DND-41 (cell line): Measurements from ENCODE around the gene SRSF3.

Source experiments
- ATAC-seq: fragments of 200-7000 bp; cut with Tn5 transposase; 3 replicates; pipeline ENCODE4 v1.9.1; 2021; ENCODE audit warnings: low read depth; ENCODE audit not compliant: insufficient read depth
- DNase-seq: peaks from one replicate; pipeline ENCODE4 v3.0.0-alpha.2; 2020
- H2AFZ ChIP-seq: 2 replicates; pipeline ENCODE4 v1.6.0; 2012; ENCODE audit warnings: low read depth, low read length
- H3K27ac ChIP-seq: 2 replicates; pipeline ENCODE4 v1.5.1; 2012; ENCODE audit warnings: low read length, inconsistent platforms
- H3K27me3 ChIP-seq: fragments of 200-600 bp; sonication (generic); 2 replicates; pipeline ENCODE4 v1.6.0; 2012; ENCODE audit warnings: low read length, mild to moderate bottlenecking, inconsistent platforms; ENCODE audit not compliant: insufficient read depth, poor library complexity
- H3K36me3 ChIP-seq: 2 replicates; pipeline ENCODE4 v1.5.1; 2012; ENCODE audit warnings: low read length, inconsistent platforms; ENCODE audit not compliant: insufficient read depth
- H3K4me1 ChIP-seq: 2 replicates; pipeline ENCODE4 v1.5.1; 2012; ENCODE audit warnings: mild to moderate bottlenecking, low read length; ENCODE audit not compliant: insufficient read depth
- H3K4me2 ChIP-seq: 2 replicates; pipeline ENCODE4 v1.6.0; 2012; ENCODE audit warnings: mild to moderate bottlenecking, moderate library complexity, low read length, inconsistent platforms; ENCODE audit not compliant: insufficient read depth
- H3K4me3 ChIP-seq, 2 experiments: fragments of 200-600 bp in 1 of 2; shearing (Covaris generic) in 1 of 2; 2 replicates each; pipeline ENCODE4 v1.5.1; 2012 to 2016; ENCODE audit warnings: inconsistent platforms in 2 of 2, low read length in 2 of 2, mild to moderate bottlenecking in 2 of 2, low read depth in 1 of 2, moderate library complexity in 1 of 2
- H3K79me2 ChIP-seq: 2 replicates; pipeline ENCODE4 v1.6.0; 2012; ENCODE audit warnings: low read length, inconsistent platforms; ENCODE audit not compliant: insufficient read depth
- H3K9ac ChIP-seq: 2 replicates; pipeline ENCODE4 v1.6.0; 2012; ENCODE audit warnings: low read depth, mild to moderate bottlenecking, inconsistent platforms, low read length, moderate library complexity
- H3K9me3 ChIP-seq: 2 replicates; pipeline ENCODE4 v1.5.1; 2012; ENCODE audit warnings: low read length, moderate library complexity, mild to moderate bottlenecking, inconsistent platforms; ENCODE audit not compliant: insufficient read depth, severe bottlenecking
- H4K20me1 ChIP-seq: 2 replicates; pipeline ENCODE4 v1.6.0; 2012; ENCODE audit warnings: low read length; ENCODE audit not compliant: insufficient read depth
- CTCF ChIP-seq: IDR thresholded peaks from 2 replicates; pipeline ENCODE4 v1.5.1; 2012; ENCODE audit warnings: borderline replicate concordance, low read length, moderate library complexity, mild to moderate bottlenecking; ENCODE audit not compliant: poor library complexity, severe bottlenecking; ENCODE audit errors: extremely low read depth
- EZH2 ChIP-seq: IDR thresholded peaks from 3 replicates; pipeline ENCODE4 v1.6.1; 2012; ENCODE audit warnings: borderline replicate concordance, low read depth, mild to moderate bottlenecking, moderate library complexity, low read length, inconsistent platforms; ENCODE audit not compliant: severe bottlenecking

SRSF3 gene

DNA sequence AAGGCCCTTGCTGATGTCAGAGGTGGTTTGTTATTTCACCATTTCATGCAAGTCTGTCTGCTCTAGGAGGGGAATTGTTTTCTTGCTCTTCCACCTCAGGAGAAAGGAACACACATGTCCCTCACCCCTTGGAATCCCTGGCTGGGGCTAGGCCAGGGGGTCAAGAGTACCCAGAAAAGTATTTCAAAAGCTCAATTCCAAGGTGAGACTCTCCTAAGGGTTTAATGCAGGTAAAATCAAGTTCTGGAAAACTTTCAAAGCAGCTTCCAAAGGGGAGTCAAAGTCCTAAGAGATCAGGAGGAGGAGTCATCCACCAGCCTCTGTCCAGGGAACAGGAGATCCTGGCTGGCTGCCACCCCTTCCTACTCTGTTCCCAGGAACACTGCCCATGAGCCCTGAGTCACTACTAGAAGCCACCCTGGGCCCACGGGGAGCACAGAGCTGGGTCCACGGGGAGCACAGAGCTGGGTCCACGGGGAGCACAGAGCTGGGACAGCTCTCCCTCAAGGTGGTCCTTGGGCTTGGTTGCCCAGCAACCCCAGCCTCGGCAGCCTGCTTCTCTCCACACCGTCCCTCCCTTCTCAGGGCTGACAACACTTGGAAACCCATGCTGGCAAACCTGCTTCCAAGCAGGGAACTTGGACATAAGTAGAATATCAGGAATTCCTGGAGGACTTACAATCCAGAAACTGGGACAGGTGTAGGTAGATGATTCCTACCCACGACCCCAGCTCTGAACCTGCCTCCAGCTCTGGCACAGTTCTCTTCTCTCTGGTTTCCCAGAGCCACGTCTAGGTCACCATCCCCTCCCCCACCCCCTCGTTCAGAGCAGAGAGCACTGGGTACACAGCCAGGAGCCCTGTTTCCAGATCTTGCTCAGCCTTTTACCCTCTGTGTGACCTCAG is 49.0 kb downstream of the SRSF3 start:
- DNase-seq: no peak
- no peak overlapping the region for H3K4me2 ChIP-seq
- no peaks in the 10 kb centered on the region for H3K36me3 ChIP-seq
- no peak overlapping the region for H3K9ac ChIP-seq
- H3K27ac ChIP-seq: no peak overlapping the region
- H3K27me3 ChIP-seq: no peaks in the 10 kb centered on the region
- no peaks in the 10 kb centered on the region for H4K20me1 ChIP-seq
- no peak for TF ChIP-seq EZH2
- no peak for TF ChIP-seq CTCF
- no peaks in the 10 kb centered on the region for H3K9me3 ChIP-seq
- H3K4me3 ChIP-seq: no peak overlapping the region
- H3K4me1 ChIP-seq: no peaks in the 10 kb centered on the region
- no peaks in the 10 kb centered on the region for H3K79me2 ChIP-seq
- no peak for ATAC-seq
- no peak overlapping the region for H2AFZ ChIP-seq

GRCh38 chr6:36643977-36644376 is 49.8 kb downstream of the SRSF3 start:
- H3K4me2 ChIP-seq: no peak overlapping the region
- H2AFZ ChIP-seq: no peak overlapping the region
- no peaks in the 10 kb centered on the region for H3K9me3 ChIP-seq
- TF ChIP-seq EZH2 (no peak), CTCF (no peak)
- DNase-seq: no peak
- no peaks in the 10 kb centered on the region for H4K20me1 ChIP-seq
- ATAC-seq: no peak
- H3K36me3 ChIP-seq: no peaks in the 10 kb centered on the region
- H3K79me2 ChIP-seq: no peaks in the 10 kb centered on the region
- no peak overlapping the region for H3K4me3 ChIP-seq
- no peak overlapping the region for H3K27ac ChIP-seq
- H3K9ac ChIP-seq: no peak overlapping the region
- H3K4me1 ChIP-seq: no peaks in the 10 kb centered on the region
- H3K27me3 ChIP-seq: no peaks in the 10 kb centered on the region

DNA sequence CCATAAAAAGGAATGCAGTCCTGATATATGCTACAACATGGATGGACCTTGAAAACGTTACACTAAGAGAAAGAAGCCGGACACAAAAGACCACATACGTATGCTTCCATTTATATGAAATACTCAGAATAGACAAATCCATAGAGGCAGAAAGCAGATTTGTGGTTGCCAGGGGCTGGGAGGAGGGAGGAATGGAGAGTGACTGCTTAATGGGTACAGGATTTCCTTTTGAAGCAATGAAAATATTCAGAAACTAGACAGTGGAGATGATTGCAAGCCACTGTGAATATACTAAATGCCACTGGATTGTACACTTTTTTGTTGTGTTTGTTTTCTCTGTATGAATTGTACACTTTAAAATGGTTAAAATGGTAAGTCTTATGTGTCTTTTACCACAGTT is 54.9 kb downstream of the SRSF3 start:
- ATAC-seq: no peak
- no peaks in the 10 kb centered on the region for H3K9me3 ChIP-seq
- no peak overlapping the region for H3K4me2 ChIP-seq
- H3K27ac ChIP-seq: no peak overlapping the region
- DNase-seq: no peak
- H3K36me3 ChIP-seq: no peaks in the 10 kb centered on the region
- H2AFZ ChIP-seq: no peak overlapping the region
- H3K9ac ChIP-seq: no peak overlapping the region
- H3K79me2 ChIP-seq: no peaks in the 10 kb centered on the region
- TF ChIP-seq EZH2 (no peak), CTCF (no peak)
- H3K4me3 ChIP-seq: no peak overlapping the region
- H4K20me1 ChIP-seq: no peaks in the 10 kb centered on the region
- peaks cover 4% of the 10 kb centered on the region for H3K27me3 ChIP-seq
- H3K4me1 ChIP-seq: no peaks in the 10 kb centered on the region
